Natural killer cell (primary cell): ENCODE data around the gene SLC19A1. TPM values are rescaled to one million over a fixed set of nuclear protein-coding genes. Genes with fewer than 3 reads are reported as not detected.

ENCODE experiments used
- ATAC-seq, 3 donors: fragments of 150-1000 bp in 2 of 3; fragments of 200-7000 bp in 1 of 3; cut with Tn5 transposase; 1 replicate in 1 of 3; 2 replicates in 2 of 3; pipeline ENCODE4 v1.10.0; 2021; ENCODE audit warnings: mild to moderate bottlenecking in 2 of 3, moderate library complexity in 2 of 3
- DNase-seq, 2 donors: peaks; one replicate each; pipeline versions ENCODE4 v3.0.0 to v3.0.0-alpha.2; 2013 to 2021; ENCODE audit warnings: mixed read lengths in 1 of 2
- H3K27ac ChIP-seq: one replicate; pipeline ENCODE4 v1.5.1; 2013; ENCODE audit warnings: mild to moderate bottlenecking, low read length
- H3K27me3 ChIP-seq: one replicate; pipeline ENCODE4 v1.6.1; 2013; ENCODE audit warnings: low read length; ENCODE audit not compliant: control insufficient read depth, insufficient read depth
- H3K36me3 ChIP-seq: one replicate; pipeline ENCODE4 v1.6.1; 2013; ENCODE audit warnings: low read length; ENCODE audit not compliant: control insufficient read depth, insufficient read depth
- H3K4me1 ChIP-seq: one replicate; pipeline ENCODE4 v1.6.1; 2013; ENCODE audit warnings: low read length; ENCODE audit not compliant: control insufficient read depth, insufficient read depth
- H3K4me3 ChIP-seq: one replicate; pipeline ENCODE4 v1.5.1; 2013; ENCODE audit warnings: low read length
- H3K9me3 ChIP-seq: one replicate; pipeline ENCODE4 v1.6.1; 2013; ENCODE audit warnings: low read length; ENCODE audit not compliant: control insufficient read depth, insufficient read depth
- H3K27ac Mint-ChIP-seq, 2 donors: one replicate each; pipeline ENCODE4 v1.8.0; 2022; ENCODE audit warnings: mild to moderate bottlenecking in 2 of 2, mixed read lengths in 2 of 2, moderate library complexity in 1 of 2
- H3K27me3 Mint-ChIP-seq, 2 donors: one replicate each; pipeline ENCODE4 v1.8.0; 2022; ENCODE audit warnings: low read depth in 2 of 2, mixed read lengths in 2 of 2
- H3K36me3 Mint-ChIP-seq: one replicate; pipeline ENCODE4 v1.8.0; 2022; ENCODE audit warnings: mixed read lengths
- H3K4me1 Mint-ChIP-seq, 2 donors: one replicate each; pipeline ENCODE4 v1.8.0; 2022; ENCODE audit warnings: mixed read lengths in 2 of 2
- H3K4me3 Mint-ChIP-seq: one replicate; pipeline ENCODE4 v1.8.0; 2022; ENCODE audit warnings: mild to moderate bottlenecking, moderate library complexity, mixed read lengths
- H3K9me3 Mint-ChIP-seq, 2 donors: one replicate each; pipeline ENCODE4 v1.8.0; 2022; ENCODE audit warnings: mixed read lengths in 2 of 2
- WGBS: methylation state at CpG from one replicate; pipeline ENCODE4 v1.1.7; 2013; ENCODE audit warnings: missing lambda C conversion rate; ENCODE audit not compliant: insufficient coverage; 5-methylcytosine and 5-hydroxymethylcytosine counted together
- intact Hi-C: fragments of 100-400 bp; cut with micrococcal nuclease; formaldehyde crosslinking; loops from one replicate; pipeline ENCODE4 v1.14.2; 2022
- total RNA-seq, 4 donors: library from RNA; stranded (reverse); fragments of 120-200 nt in 1 of 4; gene quantifications; one replicate each; pipeline versions ENCODE4 v1.2.3 to v1.2.4, GENCODE V29; 2013 to 2022
- TF ChIP-seq, protein P1 (sequence below): fragments of 200-600 bp; IDR thresholded peaks from one replicate; pipeline ENCODE4 v1.8.0; 2022; ENCODE audit warnings: antibody characterized with exemption

Gene SLC19A1
- total RNA-seq, 3 donors from 2014 or later (not counting 1 experiment from before 2014, with no cell fraction given) = 2.5 to 9.0 (median 4.9) TPM

DNA sequence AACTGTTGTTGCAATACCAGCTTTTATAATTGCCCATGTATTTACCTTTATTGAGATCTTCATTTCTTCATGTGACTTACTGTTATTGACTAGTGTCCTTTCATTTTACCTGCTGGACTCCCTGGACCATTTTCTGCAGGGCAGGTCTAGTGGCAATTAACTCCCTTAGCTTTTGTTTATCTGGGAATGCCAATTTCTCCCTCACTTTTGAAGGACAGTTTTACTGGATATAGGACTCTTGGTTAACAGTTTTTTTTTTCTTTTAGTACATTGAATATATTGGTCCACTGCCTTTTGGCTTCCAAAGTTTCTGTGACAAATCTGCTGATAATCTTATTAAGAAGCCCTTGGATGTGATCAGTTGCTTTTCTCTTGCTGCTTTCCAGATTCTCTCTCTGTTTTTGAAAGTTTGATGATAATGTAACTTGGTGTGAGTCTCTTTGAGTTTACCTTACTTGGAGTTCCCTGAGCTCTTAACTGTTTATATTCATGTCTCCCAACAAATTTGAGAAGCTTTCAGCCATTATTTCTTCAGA lies 80.4 kb downstream of the SLC19A1 start:
- H3K4me1 Mint-ChIP-seq = no peaks in the 10 kb centered on the region
- intact Hi-C loops = no loop called here
- Histone ChIP-seq H3K4me3 (no peak overlapping the region), H3K36me3 (no peaks in the 10 kb centered on the region), H3K9me3 (no peaks in the 10 kb centered on the region), H3K4me1 (no peaks in the 10 kb centered on the region), H3K27me3 (no peaks in the 10 kb centered on the region), H3K27ac (no peak overlapping the region)
- H3K4me3 Mint-ChIP-seq = no peak overlapping the region
- ATAC-seq = no peak
- H3K27ac Mint-ChIP-seq = no peak overlapping the region
- peaks cover 3 to 11% of the 10 kb centered on the region in 2 donors for H3K27me3 Mint-ChIP-seq
- H3K36me3 Mint-ChIP-seq = no peaks in the 10 kb centered on the region
- no peaks in the 10 kb centered on the region for H3K9me3 Mint-ChIP-seq
- TF ChIP-seq, protein P1, sequence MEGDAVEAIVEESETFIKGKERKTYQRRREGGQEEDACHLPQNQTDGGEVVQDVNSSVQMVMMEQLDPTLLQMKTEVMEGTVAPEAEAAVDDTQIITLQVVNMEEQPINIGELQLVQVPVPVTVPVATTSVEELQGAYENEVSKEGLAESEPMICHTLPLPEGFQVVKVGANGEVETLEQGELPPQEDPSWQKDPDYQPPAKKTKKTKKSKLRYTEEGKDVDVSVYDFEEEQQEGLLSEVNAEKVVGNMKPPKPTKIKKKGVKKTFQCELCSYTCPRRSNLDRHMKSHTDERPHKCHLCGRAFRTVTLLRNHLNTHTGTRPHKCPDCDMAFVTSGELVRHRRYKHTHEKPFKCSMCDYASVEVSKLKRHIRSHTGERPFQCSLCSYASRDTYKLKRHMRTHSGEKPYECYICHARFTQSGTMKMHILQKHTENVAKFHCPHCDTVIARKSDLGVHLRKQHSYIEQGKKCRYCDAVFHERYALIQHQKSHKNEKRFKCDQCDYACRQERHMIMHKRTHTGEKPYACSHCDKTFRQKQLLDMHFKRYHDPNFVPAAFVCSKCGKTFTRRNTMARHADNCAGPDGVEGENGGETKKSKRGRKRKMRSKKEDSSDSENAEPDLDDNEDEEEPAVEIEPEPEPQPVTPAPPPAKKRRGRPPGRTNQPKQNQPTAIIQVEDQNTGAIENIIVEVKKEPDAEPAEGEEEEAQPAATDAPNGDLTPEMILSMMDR = no peak
- no peak for DNase-seq

- intact Hi-C loops = no loop called here
- Mint-ChIP-seq H3K27ac (no peak overlapping the region), H3K36me3 (no peaks in the 10 kb centered on the region), H3K4me1 (no peaks in the 10 kb centered on the region), H3K4me3 (no peak overlapping the region), H3K9me3 (no peaks in the 10 kb centered on the region), H3K27me3 (peaks cover 3 to 11% of the 10 kb centered on the region in 2 donors)
- WGBS = 82% methylated on average over 5 of the region's 5 CpGs
- no peaks in the 10 kb centered on the region for H3K36me3 ChIP-seq
- H3K27me3 ChIP-seq = no peaks in the 10 kb centered on the region
- DNase-seq (no peak), ATAC-seq (no peak)
- TF ChIP-seq, protein P1 = no peak
- H3K4me3 ChIP-seq = no peak overlapping the region
- no peaks in the 10 kb centered on the region for H3K9me3 ChIP-seq
- H3K4me1 ChIP-seq = no peaks in the 10 kb centered on the region
- H3K27ac ChIP-seq = no peak overlapping the region
Measured at GRCh38 chr21:45461369-45461750, 80.9 kb downstream of the SLC19A1 start.

GRCh38 chr21:45460611-45461368 lies 81.5 kb downstream of the SLC19A1 start:
- TF ChIP-seq, protein P1 = no peak
- Histone ChIP-seq H3K4me1 (no peaks in the 10 kb centered on the region), H3K27me3 (no peaks in the 10 kb centered on the region), H3K9me3 (no peaks in the 10 kb centered on the region), H3K27ac (no peak overlapping the region), H3K4me3 (no peak overlapping the region), H3K36me3 (no peaks in the 10 kb centered on the region)
- ATAC-seq (no peak), DNase-seq (no peak)
- Mint-ChIP-seq H3K9me3 (no peaks in the 10 kb centered on the region), H3K4me3 (no peak overlapping the region), H3K4me1 (no peaks in the 10 kb centered on the region), H3K27ac (no peak overlapping the region), H3K27me3 (peaks cover 3 to 11% of the 10 kb centered on the region in 2 donors), H3K36me3 (no peaks in the 10 kb centered on the region)
- intact Hi-C loops = no loop called here
- 85% methylated on average over 8 of the region's 9 CpGs for WGBS
